ENCODE results near the gene REV3L. TPM values are rescaled to one million over a fixed set of nuclear protein-coding genes. Genes with fewer than 3 reads are reported as not detected.

The REV3L gene
- total and polyA plus RNA-seq, 8 donors: 29.3 to 68.6 (median 57.4) TPM

DNA sequence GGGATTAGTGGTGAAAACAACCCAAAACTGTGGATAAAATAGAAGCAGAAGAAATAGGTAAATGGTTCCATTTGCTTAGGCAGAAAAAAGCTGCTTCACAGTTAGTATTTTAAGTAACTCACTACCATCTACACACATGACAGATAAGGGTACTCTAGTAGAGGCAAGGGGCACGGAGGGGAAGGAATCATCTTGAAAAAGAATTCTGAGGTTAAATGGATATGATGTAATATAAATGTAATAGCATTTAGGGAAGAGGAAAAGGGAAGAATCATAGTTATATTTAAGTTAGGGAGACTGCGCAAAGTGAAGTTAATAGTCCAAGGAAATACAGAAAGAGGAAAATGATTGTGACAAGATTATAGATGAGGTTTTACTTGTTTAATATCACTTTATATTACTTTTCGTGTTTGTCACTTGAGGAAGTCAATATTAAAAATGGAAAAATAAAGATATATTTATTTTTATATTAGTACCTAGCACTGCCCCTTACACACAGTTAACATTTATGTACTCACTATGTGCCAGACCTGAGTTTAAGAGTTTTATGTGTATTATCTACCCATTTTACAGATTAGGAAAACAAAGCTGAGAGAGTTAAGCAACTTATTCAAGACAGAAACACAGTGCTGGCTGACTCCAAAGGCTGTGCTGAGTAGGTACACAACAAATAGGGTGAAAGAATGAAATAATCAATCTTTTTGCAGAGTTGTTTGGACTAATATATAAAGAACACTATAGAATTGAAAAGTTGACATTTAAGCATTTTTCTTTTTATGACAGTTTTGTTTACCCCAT, 128.1 kb downstream of the REV3L start:
- no peaks in the 10 kb centered on the region for H3K27me3 ChIP-seq
- H3K9me3 ChIP-seq: no peaks in the 10 kb centered on the region
- ATAC-seq: no peak
- H3K36me3 ChIP-seq: peaks cover 0 to 41% of the 10 kb centered on the region in 2 donors
- no peak overlapping the region for H3K4me3 ChIP-seq
- intact Hi-C loops (cut with DNase I): no loop called here
- TF ChIP-seq, protein P1, sequence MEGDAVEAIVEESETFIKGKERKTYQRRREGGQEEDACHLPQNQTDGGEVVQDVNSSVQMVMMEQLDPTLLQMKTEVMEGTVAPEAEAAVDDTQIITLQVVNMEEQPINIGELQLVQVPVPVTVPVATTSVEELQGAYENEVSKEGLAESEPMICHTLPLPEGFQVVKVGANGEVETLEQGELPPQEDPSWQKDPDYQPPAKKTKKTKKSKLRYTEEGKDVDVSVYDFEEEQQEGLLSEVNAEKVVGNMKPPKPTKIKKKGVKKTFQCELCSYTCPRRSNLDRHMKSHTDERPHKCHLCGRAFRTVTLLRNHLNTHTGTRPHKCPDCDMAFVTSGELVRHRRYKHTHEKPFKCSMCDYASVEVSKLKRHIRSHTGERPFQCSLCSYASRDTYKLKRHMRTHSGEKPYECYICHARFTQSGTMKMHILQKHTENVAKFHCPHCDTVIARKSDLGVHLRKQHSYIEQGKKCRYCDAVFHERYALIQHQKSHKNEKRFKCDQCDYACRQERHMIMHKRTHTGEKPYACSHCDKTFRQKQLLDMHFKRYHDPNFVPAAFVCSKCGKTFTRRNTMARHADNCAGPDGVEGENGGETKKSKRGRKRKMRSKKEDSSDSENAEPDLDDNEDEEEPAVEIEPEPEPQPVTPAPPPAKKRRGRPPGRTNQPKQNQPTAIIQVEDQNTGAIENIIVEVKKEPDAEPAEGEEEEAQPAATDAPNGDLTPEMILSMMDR (IDR thresholded peaks at IDR 0.05): no peak
- peak overlapping the region in 1 of 2 donors; percentile 73 for H3K27ac ChIP-seq
- peaks cover 7 to 12% of the 10 kb centered on the region in 2 donors for H3K4me1 ChIP-seq
- no peak for DNase-seq

- intact Hi-C loops (cut with DNase I): no loop called here
- Histone ChIP-seq H3K27ac (peak overlapping the region in 1 of 2 donors; percentile 73), H3K4me3 (no peak overlapping the region), H3K9me3 (no peaks in the 10 kb centered on the region), H3K36me3 (peaks cover 0 to 49% of the 10 kb centered on the region in 2 donors), H3K4me1 (peaks cover 7 to 12% of the 10 kb centered on the region in 2 donors), H3K27me3 (no peaks in the 10 kb centered on the region)
- DNase-seq: peak in 1 of 4 donors; percentile 19
- ATAC-seq: peak; percentile 28
- TF ChIP-seq, protein P1 (IDR thresholded peaks at IDR 0.05): no peak
These were observed 129.0 kb downstream of the REV3L start for GRCh38 chr6:111353912-111354462.

DNA sequence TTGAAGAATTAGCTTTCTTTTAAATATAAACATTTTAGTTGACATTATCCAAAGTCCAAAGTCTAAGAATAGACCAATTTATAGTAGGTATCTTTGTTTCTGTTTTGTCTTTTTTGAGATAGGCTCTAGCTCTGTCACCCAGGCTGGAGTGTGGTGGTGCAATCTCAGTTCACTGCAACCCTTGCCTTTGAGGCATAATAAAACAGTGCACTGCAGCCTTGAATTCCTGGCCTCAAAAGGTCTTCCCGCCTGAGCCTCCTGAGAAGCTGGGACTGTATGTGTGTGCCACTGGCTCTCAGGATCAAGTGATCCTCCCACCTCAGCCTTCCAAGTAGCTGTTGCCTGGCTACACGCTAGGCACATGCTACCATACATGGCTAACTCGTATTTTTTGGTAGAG, 135.4 kb downstream of the REV3L start:
- Histone ChIP-seq H3K4me1 (no peaks in the 10 kb centered on the region), H3K36me3 (peaks cover 0 to 76% of the 10 kb centered on the region in 2 donors), H3K27ac (no peak overlapping the region), H3K4me3 (no peak overlapping the region), H3K9me3 (no peaks in the 10 kb centered on the region), H3K27me3 (no peaks in the 10 kb centered on the region)
- DNase-seq (no peak), ATAC-seq (no peak)
- TF ChIP-seq, protein P1 (IDR thresholded peaks at IDR 0.05): no peak
- intact Hi-C loops (cut with DNase I): no loop called here

DNA sequence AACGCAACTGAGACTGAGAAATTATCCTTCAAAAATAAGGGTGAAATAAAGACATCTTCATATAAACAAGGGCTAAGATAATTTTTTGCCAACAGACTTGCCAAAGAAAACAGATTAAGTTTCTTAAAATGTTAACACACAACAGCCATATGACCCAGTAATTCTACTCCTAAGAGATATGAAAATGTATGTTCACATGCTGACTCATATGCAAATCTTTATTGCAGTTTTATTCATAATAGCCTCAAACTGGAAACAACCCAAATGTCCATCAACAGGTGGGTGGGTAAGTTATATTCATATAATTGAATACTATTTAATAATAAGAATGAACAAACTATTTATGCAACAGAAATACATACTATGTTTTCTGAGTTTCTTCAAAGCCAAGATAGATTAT, 140.1 kb downstream of the REV3L start:
- DNase-seq: no peak
- H3K4me3 ChIP-seq: no peak overlapping the region
- intact Hi-C loops (cut with DNase I): no loop called here

GRCh38 chr6:111339294-111339693, 143.7 kb downstream of the REV3L start:
- Histone ChIP-seq H3K27me3 (no peaks in the 10 kb centered on the region), H3K36me3 (peaks cover 0 to 31% of the 10 kb centered on the region in 2 donors), H3K9me3 (no peaks in the 10 kb centered on the region), H3K4me3 (no peak overlapping the region), H3K27ac (no peak overlapping the region), H3K4me1 (no peaks in the 10 kb centered on the region)
- ATAC-seq (no peak), DNase-seq (no peak)
- intact Hi-C loops (cut with DNase I): no loop called here
- TF ChIP-seq, protein P1 (IDR thresholded peaks at IDR 0.05): no peak

More for the DNA sequence above, 140.1 kb downstream of the REV3L start:
- no peak for ATAC-seq
- TF ChIP-seq, protein P1 (IDR thresholded peaks at IDR 0.05): no peak
- Histone ChIP-seq H3K9me3 (no peaks in the 10 kb centered on the region), H3K27me3 (no peaks in the 10 kb centered on the region), H3K36me3 (peaks cover 0 to 50% of the 10 kb centered on the region in 2 donors), H3K4me1 (no peaks in the 10 kb centered on the region), H3K27ac (no peak overlapping the region)

Data from left lung (tissue), 10 donors.